Esophagus squamous epithelium (tissue), 5 donors: ENCODE measurements around the gene TMEM178B. TPM values are rescaled to one million over a fixed set of nuclear protein-coding genes. Genes with fewer than 3 reads are reported as not detected.

ENCODE experiments used
- DNase-seq: peaks from one replicate; lab custom pipeline; 2025; lab: John Stamatoyannopoulos, UW
- H3K27ac ChIP-seq, 4 donors: fragments of 200-600 bp; sonication (generic); one replicate each; pipeline ENCODE4 v1.5.1; 2016 to 2019; ENCODE audit warnings: mild to moderate bottlenecking in 1 of 4
- H3K27me3 ChIP-seq, 4 donors: fragments of 200-600 bp; sonication (generic); 1 replicate in 3 of 4; 2 replicates in 1 of 4; pipeline versions ENCODE4 v1.5.1 to v1.6.0; 2017 to 2021; ENCODE audit warnings: antibody characterized with exemption in 1 of 4
- H3K36me3 ChIP-seq, 3 donors: fragments of 200-600 bp; sonication (generic); one replicate each; pipeline ENCODE4 v1.5.1; 2016 to 2019
- H3K4me1 ChIP-seq, 3 donors: fragments of 200-600 bp; sonication (generic); one replicate each; pipeline ENCODE4 v1.5.1; 2017 to 2019
- H3K4me3 ChIP-seq, 4 donors: fragments of 200-600 bp; sonication (generic); 1 replicate in 3 of 4; 2 replicates in 1 of 4; pipeline ENCODE4 v1.5.1; 2016 to 2019; ENCODE audit warnings: mild to moderate bottlenecking in 2 of 4, moderate library complexity in 1 of 4
- H3K9me3 ChIP-seq, 3 donors: fragments of 200-600 bp; sonication (generic); one replicate each; pipeline ENCODE4 v1.5.1; 2016 to 2019
- CTCF ChIP-seq, 6 experiments: fragments of 450-650 bp in 4 of 6; fragments of 200-600 bp in 2 of 6; sonication (generic) in 2 of 6; IDR thresholded peaks; one replicate each; pipeline ENCODE4 v1.5.1; 2016 to 2019; ENCODE audit warnings: antibody characterized with exemption in 6 of 6, mild to moderate bottlenecking in 4 of 6, moderate library complexity in 4 of 6
- POLR2A ChIP-seq, 4 donors: fragments of 450-650 bp; IDR thresholded peaks; one replicate each; pipeline ENCODE4 v1.6.1; 2017; ENCODE audit warnings: antibody characterized with exemption in 4 of 4, mild to moderate bottlenecking in 4 of 4, moderate library complexity in 3 of 4
- WGBS, 2 donors: methylation state at CpG; one replicate each; pipeline ENCODE4 v1.1.5; 2018; 5-methylcytosine and 5-hydroxymethylcytosine counted together
- intact Hi-C: fragments of 100-400 bp; cut with DNase I; formaldehyde crosslinking; loops from one replicate; pipeline ENCODE4 v1.15.0; 2022
- total RNA-seq, 4 donors: library from RNA; depleted of rRNA; stranded (reverse); fragments of >200 nt; gene quantifications; one replicate each; pipeline ENCODE4 v1.1.0, GENCODE V29; 2016
- donor health status: DM: yes; HTN: yes; CAD: no.

The TMEM178B gene
- total RNA-seq, 4 donors from 2014 or later: 0.95 to 1.7 (median 1.2) TPM

DNA sequence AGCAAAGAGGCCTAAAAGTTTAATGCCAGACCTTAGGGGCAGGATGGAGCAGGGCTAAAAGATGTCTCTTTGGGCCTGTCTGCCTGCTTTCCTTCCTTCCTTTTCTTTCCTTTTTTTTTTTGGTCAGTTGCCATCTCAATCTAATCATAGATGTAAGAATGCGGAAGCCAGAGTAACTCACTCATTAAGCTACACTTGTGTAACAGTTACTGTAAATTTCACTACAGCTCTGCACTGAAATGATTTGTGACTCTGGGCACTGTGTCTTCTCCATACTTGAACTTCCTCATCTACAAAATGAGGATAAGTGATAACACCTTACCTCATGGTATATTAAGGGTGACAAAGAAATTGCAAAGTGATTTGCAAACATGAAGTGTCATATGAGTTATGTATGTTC, 401.8 kb downstream of the TMEM178B start:
- WGBS, 2 donors: 80 to 82% methylated on average over 1 of the region's 1 CpG
- no peaks in the 10 kb centered on the region for H3K36me3 ChIP-seq
- intact Hi-C loops: no loop called here
- H3K4me3 ChIP-seq: no peak overlapping the region
- H3K4me1 ChIP-seq: no peaks in the 10 kb centered on the region
- H3K9me3 ChIP-seq: no peaks in the 10 kb centered on the region
- H3K27ac ChIP-seq: no peak overlapping the region
- no peaks in the 10 kb centered on the region for H3K27me3 ChIP-seq
- no peak for TF ChIP-seq CTCF (IDR thresholded peaks at IDR 0.05)
- TF ChIP-seq POLR2A (IDR thresholded peaks at IDR 0.05): no peak
- no peak for DNase-seq

DNA sequence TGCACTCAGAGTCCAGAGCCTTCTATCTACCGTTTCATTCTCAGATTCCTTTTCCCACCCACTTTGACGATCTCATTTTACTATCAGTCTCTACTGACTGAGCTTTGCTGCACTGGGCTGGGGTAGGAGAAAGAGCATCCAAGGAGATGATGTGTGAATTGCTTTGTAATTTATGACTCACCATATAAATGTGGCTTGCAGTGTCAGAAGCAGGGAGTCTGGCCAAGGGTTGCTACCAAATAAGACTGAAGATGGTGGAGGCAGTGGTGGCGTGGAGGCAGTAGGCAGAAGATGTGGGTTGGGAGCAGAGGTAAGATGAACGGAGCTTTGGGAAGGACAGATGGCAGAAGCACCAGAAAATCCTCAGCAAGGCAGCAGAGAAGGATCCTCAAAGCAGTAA, 404.0 kb downstream of the TMEM178B start:
- intact Hi-C loops: no loop called here
- WGBS, 2 donors: 56 to 60% methylated on average over 4 of the region's 4 CpGs

DNA sequence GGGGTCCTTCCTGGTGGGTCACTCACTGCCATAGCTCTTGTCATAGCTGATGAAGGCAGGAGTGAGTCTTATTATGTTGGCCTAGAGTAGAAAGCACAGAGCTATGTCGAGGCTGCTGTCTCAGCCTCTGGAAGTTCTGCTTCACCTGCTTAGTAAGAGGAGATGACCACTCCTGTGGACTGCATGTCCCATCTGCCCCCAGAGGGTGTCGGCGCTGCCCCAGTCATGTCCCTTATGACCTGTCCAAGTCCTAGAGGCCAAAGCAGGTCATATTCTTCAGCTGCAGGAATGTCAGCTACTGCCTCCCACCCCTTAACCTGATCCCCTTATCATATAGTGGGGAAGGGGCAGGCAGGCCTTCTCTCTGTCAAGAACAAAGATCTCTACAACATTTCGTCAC, 405.0 kb downstream of the TMEM178B start:
- no peaks in the 10 kb centered on the region for H3K4me1 ChIP-seq
- H3K27ac ChIP-seq: no peak overlapping the region
- peaks cover 0 to 4% (median 0%) of the 10 kb centered on the region in 4 donors for H3K27me3 ChIP-seq
- H3K9me3 ChIP-seq: no peaks in the 10 kb centered on the region
- TF ChIP-seq CTCF (IDR thresholded peaks at IDR 0.05) (no peak), POLR2A (IDR thresholded peaks at IDR 0.05) (no peak)
- no peak overlapping the region for H3K4me3 ChIP-seq
- no peaks in the 10 kb centered on the region for H3K36me3 ChIP-seq
- intact Hi-C loops: no loop called here
- no peak for DNase-seq
- WGBS, 2 donors: 85 to 86% methylated on average over 4 of the region's 4 CpGs

More for the DNA sequence above, 404.0 kb downstream of the TMEM178B start:
- Histone ChIP-seq H3K4me1 (no peaks in the 10 kb centered on the region), H3K27me3 (peaks cover 0 to 4% (median 0%) of the 10 kb centered on the region in 4 donors), H3K9me3 (no peaks in the 10 kb centered on the region), H3K4me3 (no peak overlapping the region), H3K27ac (no peak overlapping the region), H3K36me3 (no peaks in the 10 kb centered on the region)
- TF ChIP-seq CTCF (IDR thresholded peaks at IDR 0.05): no peak
- no peak for TF ChIP-seq POLR2A (IDR thresholded peaks at IDR 0.05)
- DNase-seq: no peak

GRCh38 chr7:141480953-141481352, 407.1 kb downstream of the TMEM178B start:
- no peaks in the 10 kb centered on the region for H3K9me3 ChIP-seq
- no peak overlapping the region for H3K4me3 ChIP-seq
- DNase-seq: no peak
- H3K4me1 ChIP-seq: no peaks in the 10 kb centered on the region
- H3K36me3 ChIP-seq: no peaks in the 10 kb centered on the region
- 83 to 84% methylated on average over 9 of the region's 9 CpGs for WGBS, 2 donors
- H3K27me3 ChIP-seq: peaks cover 0 to 4% (median 0%) of the 10 kb centered on the region in 4 donors
- intact Hi-C loops: no loop called here
- TF ChIP-seq POLR2A (IDR thresholded peaks at IDR 0.05): no peak
- no peak for TF ChIP-seq CTCF (IDR thresholded peaks at IDR 0.05)
- no peak overlapping the region for H3K27ac ChIP-seq

DNA sequence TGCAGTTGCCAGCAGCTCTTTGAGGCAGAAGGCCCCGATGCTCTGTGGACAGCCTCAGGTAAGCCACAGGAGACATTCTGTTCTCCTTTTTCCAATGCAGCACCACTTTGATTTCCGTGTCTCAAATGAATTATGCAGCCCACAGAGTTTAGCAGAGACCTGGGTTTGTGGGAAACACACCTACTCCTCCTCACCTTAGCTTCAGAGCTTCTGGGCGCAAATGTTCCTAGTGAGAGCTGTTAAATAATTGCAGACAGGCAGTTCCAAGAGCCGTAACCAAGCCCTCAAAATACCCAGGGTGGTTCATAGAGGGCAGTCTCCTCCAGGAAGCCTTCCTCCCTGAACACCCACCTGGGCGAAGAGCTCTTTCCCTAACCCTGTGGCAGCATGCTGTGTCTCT, 408.1 kb downstream of the TMEM178B start:
- H3K9me3 ChIP-seq: no peaks in the 10 kb centered on the region
- intact Hi-C loops: no loop called here
- H3K27me3 ChIP-seq: peaks cover 0 to 4% (median 0%) of the 10 kb centered on the region in 4 donors
- no peaks in the 10 kb centered on the region for H3K4me1 ChIP-seq
- 82 to 94% methylated on average over 3 to 4 of the region's 5 CpGs for WGBS, 2 donors
- TF ChIP-seq CTCF (IDR thresholded peaks at IDR 0.05): no peak
- TF ChIP-seq POLR2A (IDR thresholded peaks at IDR 0.05): no peak
- H3K27ac ChIP-seq: no peak overlapping the region
- DNase-seq: no peak
- no peaks in the 10 kb centered on the region for H3K36me3 ChIP-seq
- H3K4me3 ChIP-seq: no peak overlapping the region
